DMS79 treated with DMSO at 0.1 percent for 48 hours (cell line): Measurements from ENCODE around the gene GNAT3.

Experiments
- DNase-seq: peaks from one replicate; lab custom pipeline; 2025; lab: John Stamatoyannopoulos, UW

Gene GNAT3

DNA sequence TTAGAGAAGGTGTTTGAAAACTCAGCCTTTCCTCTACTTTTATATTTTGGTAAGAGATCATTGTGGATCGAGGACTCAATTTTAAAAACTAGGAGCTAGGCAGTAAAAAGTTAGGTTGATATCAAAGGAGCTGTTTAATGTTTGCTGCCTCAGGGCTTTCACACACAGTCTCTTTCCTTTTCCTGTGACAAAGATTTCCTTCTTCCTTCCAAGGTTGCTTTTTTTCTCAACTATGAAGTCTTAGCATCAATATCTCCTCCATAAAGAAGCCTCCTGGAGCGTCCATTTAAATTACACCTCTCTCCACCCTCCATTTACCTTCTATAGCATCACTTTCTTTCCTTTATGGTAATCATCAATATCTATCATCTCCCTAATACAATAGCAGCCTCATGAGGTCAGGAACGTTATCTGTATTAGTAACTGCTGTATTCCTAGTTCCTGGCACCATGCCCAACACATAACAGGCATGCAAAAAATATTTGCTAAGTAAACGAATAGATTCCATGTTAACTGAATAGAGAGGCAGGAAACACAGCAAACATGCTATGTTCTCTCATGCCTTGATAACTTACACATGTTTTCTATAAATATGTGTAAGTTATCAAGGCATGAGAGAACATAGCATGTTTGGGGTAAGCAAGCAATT lies 48.5 kb downstream of the GNAT3 start:
- no peak for DNase-seq

DNA sequence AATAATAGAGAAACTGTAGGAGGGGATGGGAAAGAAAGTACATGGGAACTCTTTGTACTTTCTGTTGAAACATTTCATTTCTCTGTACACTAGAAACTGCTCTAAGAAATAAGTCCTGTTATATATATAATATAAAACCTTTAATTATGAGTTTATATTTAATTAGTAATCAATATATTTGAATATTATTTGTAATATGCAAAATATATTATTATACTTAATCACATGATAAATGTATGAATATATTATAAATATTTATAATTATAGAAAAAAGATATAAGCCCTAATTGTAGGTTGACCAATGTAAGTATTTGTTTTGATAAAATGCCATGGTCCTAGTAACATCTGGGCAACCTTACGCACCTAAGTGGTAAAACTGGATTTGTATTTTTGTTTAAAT lies 51.0 kb downstream of the GNAT3 start:
- DNase-seq: no peak

DNA sequence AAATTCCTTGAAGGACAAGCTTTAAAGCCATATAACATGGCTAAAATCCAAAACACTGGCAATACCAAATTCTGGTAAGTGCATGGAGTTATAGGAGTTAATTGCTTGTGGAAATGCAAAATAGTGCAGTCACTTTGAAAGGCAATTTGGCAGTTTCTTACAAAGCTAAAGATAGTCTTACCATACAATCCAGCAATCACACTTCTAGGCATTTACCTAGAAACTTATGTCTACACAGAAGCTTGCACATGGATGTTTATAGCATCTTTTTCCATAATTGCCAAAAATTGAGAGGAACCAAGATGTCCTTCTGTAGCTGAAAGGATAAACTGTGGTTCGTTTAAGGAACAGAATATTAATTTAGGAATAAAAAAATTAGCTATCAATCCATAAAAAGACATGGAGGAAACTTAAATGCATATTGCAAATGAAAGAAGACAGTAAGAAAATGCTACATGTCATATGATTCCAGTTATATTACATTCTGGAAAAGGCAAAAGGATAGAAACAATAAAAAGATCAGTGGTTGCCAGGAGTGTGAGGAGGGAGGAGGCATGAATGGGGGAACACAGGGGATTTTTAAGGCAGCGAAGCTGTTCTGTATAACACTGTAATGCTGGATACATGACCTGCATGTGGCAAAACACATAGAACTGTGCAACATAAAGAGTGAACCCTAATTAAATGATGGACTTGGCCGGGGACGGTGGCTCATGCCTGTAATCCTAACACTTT lies 51.9 kb downstream of the GNAT3 start:
- no peak for DNase-seq

DNA sequence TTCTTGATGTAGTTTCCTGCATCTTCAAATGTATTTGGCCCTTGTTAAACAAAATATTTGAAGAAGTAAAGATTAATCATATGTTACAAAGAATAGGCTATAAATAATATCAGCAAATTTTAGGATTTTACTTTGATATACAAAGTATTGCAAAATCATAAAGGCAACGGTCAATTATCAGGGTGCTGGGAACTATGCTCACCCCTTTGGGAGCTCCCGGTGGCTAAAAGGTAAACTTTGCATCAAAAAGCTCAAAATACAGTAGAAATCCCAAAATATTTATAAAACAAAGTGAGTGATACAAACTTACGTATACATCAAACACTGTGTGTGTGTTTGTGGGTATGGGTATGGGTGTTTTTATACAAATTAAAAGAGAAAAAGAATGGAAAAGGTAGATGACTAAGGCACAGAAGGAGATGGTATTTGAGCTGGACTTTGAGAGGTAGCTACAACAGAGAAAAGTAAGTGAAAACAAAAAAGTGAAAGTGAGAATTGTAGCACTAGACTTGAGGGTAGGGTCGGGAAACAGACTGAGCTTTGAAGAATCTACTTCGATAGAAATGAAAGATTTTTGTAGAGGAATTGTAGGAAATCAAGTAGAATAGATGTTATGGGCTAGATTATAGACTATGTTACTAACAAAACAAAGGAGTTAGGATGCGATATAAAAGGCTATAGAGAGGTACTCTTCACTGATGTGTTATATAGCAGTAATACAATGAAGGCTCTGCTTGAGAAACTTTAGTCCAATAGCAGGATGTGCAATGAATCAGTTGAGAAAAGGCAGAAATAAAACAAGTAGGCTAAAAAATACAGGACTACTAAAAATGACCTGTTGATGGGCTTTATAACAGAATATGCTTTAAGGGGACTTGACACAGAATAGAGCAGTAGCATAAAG lies 52.8 kb downstream of the GNAT3 start:
- no peak for DNase-seq

DNA sequence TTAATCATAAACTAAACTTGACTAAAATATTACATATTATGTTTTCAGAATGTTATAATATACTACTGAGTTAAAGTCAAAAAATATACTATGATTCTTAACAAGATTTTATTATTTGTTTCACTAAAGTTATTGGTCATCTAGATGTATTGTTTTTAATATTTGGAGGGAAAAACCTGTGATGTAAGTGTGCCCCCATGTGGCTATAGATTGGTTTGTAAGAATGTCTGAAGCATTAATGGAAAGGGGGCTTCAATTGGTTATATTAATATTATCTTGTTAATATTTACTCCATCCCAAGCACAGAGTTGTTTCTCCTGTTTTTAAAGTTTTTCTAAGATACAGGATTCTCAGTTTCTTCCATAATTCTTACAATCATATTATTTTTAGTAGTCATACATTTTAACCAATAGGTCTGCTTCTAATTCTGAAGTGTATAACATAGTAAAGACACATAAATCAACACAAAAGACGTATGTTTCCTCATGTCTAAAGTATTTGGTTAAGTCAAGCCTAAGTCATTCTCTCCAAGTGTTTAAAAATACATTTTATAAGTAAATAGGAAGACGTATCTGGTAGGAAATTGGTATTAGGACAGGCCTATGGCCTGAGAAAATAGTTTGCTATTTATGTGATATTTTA lies 58.0 kb downstream of the GNAT3 start:
- DNase-seq: peak; percentile 39

DNA sequence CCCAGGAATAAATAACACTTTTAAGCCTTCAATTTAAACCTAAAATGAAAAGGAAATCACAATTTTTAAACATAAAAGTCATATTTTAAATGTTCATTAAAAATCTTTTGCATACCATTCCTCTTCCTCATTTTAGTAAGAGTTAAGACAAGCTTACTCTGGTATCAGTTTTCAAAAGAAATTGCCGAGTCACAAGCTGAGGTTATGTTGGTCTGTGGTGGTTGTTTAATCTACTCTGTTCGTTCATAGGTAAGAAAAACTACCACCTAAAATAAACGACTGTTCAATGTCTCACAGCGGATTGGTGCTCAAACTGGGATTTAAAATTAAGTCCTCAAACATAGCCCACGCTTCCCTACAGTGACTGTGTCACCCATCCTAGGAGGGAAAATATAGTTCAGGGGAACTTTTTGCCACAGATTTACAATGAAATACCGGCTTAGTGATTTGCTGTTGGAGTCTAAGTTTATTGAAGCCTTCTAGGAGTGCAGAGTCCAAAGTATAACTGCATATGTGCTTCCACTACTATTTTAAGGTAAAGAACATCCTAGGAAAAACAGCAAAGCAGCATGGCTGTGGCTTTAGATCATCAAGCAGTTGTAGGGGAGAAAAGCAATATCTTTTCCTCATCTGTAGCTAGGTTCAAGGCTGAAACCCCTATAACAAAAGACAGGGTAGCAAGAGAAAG lies 61.1 kb downstream of the GNAT3 start:
- DNase-seq: no peak

DNA sequence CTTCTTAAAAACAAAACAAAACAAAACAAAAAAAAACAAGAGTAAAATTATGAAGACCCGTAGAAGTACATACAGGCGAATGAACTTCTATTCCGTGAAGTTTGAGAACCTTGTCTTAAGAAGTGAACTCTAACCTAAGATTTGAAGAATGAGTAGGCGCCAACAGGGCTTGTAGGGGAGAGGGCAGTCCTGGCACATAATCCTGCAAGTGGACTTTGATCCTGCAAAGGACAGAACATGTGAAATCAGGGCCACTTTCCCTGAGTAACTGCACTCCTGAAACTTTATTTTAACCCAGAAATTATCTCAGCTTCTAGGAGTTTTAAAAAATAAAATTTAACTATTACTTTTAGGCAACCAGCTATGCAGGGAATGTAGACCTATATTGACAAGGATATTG lies 62.0 kb downstream of the GNAT3 start:
- DNase-seq: no peak

DNA sequence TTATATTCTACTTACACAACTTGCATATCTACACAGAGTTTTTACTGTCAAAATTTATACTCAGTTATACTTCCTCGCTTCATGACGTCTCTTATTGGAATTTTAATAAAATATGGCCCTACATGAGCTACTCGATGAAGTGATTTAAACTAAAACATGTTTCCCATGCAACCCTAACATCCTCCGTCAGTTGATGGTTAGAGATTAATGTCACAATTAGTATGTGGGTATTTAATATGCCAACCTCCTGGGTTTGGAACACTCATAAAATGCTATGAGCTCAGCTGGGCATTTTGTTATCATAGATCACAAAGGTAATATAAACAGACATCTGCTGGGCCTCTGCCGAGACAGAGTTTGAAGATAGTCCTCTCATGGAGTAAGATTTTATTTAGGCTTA lies 66.5 kb downstream of the GNAT3 start:
- no peak for DNase-seq

DNA sequence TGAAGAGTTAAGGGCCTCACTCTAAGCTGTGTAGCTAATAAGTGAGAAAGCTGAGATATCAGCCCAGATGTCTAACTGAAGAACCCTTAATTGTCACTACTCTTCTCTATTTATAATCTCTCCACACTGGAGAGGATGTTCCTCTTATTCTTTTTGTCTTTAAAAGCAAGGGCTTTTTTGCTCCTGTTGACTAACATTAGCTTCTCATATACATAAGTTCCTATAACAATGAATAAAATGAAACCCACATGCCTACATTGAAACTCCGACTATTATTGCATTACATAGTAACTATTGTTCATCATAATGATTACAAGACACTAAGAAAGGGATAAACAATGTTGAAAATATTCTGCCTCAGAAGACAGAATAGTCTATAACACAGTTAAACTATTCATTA lies 67.1 kb downstream of the GNAT3 start:
- DNase-seq: no peak

DNA sequence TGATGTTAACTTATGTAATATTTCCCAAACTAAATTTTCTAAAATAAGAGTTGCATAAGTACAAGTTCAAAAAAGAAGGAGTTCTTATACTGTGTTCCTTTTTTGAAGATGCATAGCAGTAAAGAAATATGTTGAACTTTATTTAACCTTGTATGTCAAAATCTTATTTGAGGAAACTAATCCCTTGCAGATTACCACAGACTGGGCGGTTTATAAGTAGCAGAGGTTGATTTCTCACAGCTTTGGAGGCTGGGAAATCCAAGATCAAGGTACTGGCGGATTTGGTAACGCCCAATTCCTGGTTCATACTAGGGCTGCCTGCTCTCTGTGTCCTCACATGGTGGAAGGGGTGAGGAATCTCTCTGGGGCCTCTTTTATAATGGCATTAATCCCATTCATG lies 68.5 kb downstream of the GNAT3 start:
- no peak for DNase-seq

DNA sequence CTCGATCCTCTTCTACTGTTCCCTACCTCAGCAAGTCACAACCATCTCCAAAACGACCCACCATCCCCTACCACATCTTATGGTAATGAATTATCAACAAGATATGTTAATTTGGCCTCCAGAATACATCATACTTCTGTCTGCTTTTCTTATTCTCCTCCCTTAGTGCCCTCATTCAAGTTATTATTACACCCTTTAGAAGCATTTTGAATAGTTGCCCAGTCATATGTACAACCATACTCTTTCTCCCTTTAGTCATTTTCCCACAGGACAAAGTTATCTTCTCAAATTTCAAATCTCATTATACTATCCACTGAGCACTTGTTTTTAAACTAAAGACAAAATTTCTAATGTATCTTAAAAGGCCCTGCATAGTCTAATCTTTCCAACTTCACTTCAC lies 71.0 kb downstream of the GNAT3 start:
- DNase-seq: no peak

DNA sequence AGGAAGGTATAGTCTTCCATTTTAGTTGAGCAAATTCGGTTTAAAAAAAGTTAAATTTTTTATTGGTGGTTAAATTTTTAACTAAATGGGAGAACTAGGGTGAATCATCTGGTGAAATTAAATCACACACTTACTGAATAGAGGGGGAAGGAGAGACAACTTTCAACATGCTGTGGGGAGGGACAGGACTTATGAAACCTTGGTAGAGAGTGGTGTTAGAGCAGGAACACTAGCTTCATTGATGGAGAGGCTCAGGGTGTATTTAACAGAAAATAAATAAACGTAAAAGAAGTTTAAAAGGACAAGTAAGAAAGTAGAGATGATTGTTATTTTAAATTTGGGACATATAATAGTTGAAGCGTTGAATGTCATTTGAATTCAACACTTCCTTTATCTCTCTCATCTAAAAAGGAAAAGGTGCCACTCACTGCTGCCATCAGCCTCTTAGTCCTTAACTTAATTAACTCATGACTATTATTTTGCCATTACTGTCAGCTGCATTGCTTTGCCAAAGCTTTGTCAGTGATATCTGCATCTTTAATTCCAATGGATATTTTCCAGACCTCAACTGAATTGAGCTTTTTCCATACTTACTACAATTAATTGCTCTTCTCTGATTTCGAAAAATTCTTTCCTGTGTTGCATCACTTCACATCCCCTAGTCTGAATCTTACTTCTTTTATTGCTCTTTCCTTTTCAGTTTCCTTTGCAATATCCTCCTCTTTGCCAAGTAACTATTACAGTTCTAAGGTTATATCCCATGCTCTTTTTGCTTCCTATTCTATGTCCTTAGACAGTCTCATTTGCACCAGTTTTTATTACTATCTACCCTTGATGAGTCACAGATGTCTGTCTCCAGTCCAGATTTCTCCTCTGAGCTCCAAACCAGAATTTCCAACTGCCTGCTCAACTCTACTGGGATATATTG lies 71.7 kb downstream of the GNAT3 start:
- no peak for DNase-seq

DNA sequence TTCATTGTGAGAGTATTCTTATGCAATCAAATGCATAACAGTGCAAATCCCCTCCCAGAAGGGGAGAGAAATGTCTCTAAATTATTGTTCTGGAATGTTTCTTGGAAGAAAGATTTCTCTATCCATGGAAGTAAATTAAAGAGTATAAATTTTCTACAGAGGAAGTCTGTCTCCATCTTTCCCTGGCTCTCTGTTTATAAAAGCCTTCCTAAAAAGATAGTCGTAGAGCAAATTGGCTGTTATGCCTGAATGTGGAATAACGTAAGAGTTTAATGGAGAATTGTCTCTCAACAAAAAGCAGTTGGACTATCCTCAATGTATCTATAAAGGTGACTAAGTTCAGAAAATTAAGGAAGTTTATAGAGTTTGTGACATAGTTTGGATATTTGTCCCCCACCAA lies 76.3 kb downstream of the GNAT3 start:
- no peak for DNase-seq

DNA sequence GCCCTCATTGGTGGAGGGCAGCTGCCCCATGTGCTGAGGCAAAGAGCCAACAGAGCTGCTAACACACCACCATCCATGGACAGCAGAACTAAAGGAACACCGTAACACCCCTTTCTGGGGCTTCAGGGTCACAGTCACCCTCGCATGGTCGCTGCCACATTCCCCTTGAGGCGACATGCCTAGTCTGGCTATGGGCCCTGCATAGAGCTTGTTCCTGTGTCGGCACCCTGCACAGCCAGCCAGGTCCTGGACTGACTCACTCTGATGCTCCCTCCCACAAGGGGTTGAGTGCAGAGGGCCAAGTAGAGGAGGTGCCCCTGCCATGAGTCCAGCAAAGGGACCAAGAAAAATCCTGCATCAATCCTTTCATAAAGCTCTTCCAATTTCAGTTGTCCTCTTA lies 77.8 kb downstream of the GNAT3 start:
- no peak for DNase-seq

DNA sequence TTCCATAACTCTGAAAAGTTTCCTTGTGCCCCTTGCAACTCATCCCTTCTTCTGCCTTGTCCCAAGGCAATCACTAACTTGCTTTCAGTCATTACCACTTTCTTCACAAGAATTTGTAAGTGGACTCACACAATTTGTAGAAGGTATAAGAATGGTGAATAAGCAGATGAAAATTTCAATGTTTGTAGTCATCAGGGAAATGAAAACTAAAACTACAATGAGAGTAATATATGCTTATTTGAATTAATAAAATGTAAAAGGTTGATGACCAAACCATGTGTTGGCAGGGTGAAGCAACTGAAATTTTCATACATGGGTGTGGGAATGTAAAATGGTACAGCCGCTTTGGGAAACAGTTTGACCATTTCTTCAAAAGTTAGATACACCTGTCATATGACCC lies 79.7 kb downstream of the GNAT3 start:
- no peak for DNase-seq

DNA sequence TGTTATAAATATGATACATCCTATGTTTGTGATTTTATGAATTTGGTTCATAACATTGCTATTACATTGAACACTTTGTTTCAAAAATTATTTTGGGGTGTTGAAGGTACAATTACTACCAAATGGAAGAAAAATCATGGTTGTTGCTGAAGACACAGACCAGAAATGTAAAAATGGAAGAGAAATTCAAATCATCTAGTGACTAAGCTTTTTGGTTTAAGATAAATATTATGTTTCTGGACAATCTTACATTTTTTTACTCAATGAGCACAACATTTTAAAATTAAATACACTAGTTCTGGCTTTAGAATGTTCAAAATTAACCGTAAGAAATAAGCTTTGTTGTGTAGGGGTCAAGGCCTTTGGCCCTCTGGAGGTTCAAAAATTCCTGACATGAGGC lies 82.7 kb downstream of the GNAT3 start:
- no peak for DNase-seq

DNA sequence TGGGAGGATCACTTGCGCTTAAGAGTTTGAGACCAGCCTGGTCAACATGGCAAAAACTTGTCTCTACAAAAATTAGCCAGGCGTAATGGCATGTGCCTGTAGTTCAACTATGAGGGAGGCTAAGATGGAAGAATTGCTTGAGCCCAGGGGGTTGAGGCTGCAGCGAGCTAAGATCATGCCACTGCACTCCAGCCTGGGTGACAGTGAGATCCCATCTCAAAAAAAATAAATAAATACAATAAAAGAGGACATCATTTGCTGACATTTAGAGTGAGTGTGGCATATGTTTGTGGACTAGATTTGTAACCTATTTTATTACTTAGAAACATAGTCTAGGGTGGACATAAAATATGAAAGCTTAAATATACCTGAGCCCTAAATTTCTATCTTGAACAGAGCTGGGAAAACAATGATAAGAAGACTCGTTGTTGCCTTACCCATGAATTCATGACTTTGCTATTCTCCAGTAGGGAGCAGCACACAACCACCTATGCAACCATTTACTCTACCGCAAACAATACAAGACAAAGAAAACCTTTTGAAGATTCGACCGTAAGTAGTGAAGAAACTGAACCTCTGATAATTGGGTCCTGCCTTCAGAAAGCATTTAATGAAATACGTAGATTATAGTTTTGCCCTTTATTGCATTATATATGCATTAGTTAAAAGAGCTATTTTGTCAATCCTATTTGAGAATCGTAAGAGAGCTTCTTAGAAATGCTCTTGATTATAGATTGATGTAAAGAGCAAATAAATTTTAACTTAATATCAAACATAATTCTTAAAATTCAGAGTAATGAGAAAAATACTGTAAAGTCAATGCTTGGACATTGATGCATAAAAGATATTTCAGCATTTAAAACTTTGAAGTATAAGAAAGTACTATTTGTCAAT lies 83.5 kb downstream of the GNAT3 start:
- DNase-seq: peak; percentile 8

DNA sequence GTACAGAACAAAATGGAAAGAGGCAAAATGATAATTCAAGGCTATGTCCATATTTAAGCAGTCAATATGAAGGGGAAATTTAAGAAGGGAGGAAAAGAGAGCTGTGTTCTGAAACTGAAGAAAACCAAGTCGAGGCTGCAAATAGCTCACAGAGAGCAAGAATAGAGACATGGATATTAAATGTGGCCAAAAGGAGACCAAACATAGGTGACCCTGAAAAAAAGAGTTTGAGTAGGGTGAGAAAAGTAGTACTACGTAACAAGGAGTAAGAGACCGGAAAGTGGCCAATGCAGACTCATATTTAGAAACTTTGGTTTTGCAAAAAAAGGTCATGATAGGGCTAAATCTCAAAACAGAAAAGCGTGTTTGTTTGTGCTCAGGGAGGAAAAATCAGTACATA lies 84.6 kb downstream of the GNAT3 start:
- no peak for DNase-seq

DNA sequence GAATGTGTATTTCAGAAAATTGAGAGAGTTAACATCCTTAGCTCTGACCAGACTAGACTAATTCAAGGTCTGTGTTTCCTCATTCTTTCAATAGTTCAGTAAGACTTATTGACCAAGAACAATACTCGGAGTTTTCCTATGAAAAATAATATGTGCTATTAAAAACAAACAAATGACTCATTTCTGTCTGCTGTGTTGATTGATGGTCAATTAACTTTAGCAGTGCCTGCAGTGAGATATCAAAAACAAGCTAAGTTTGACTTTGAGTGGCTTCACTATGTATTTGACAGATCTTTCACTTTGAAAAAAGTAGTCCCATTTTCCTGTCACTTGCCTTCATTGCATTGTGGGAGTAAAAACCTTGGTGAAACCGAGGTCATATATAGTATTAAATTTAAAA lies 91.0 kb downstream of the GNAT3 start:
- no peak for DNase-seq
